Measurements from ENCODE around the gene TJAP1. TPM values are rescaled to one million over a fixed set of nuclear protein-coding genes. Genes with fewer than 3 reads are reported as not detected.
A peak's percentile ranks its signal among the peaks of the same experiment; 100 is the strongest.

Gene TJAP1
- total RNA-seq, 2 experiments from 2014 or later, result 36.5 to 41.8 TPM

- H3K36me3 Mint-ChIP-seq (ENCODE audit: low read depth), result no peaks in the 10 kb centered on the region
- H3K27ac Mint-ChIP-seq, result no peak overlapping the region
Observed at GRCh38 chr6:43469947-43470346, 7.4 kb upstream of the TJAP1 start.

GRCh38 chr6:43471399-43471798, 6.0 kb upstream of the TJAP1 start:
- POLR2A ChIA-PET, result no interaction called here
- CTCF ChIA-PET, result interaction anchor here (0.6 kb wide), 1 partner anchor 277 kb away, joined by 3 read pairs; no protein-coding TSS in a partner anchor
- H3K27me3 Mint-ChIP-seq, result peaks cover 17% of the 10 kb centered on the region
- H3K4me3 Mint-ChIP-seq, result no peak overlapping the region
- DNase-seq, result no peak
- H3K4me1 Mint-ChIP-seq, result no peaks in the 10 kb centered on the region
- no peak overlapping the region for H3K27ac Mint-ChIP-seq
- no peaks in the 10 kb centered on the region for H3K9me3 Mint-ChIP-seq
- no peaks in the 10 kb centered on the region for H3K36me3 Mint-ChIP-seq (ENCODE audit: low read depth)

More at GRCh38 chr6:43469947-43470346, 7.4 kb upstream of the TJAP1 start:
- no peak overlapping the region for H3K4me3 Mint-ChIP-seq
- POLR2A ChIA-PET, result interaction anchor here (0.6 kb wide), 1 partner anchor 7 kb away, joined by 3 read pairs; the partner anchor contains the start of gene TJAP1
- H3K4me1 Mint-ChIP-seq, result no peaks in the 10 kb centered on the region
- peaks cover 17% of the 10 kb centered on the region for H3K27me3 Mint-ChIP-seq
- CTCF ChIA-PET, result interaction anchor here (0.6 kb wide), 1 partner anchor 33 kb away, joined by 3 read pairs; no protein-coding TSS in a partner anchor
- no peaks in the 10 kb centered on the region for H3K9me3 Mint-ChIP-seq
- no peak for DNase-seq

- H3K4me3 Mint-ChIP-seq, result no peak overlapping the region
- no peak overlapping the region for H3K27ac Mint-ChIP-seq
- peaks cover 12% of the 10 kb centered on the region for H3K27me3 Mint-ChIP-seq
- peaks cover 2% of the 10 kb centered on the region for H3K36me3 Mint-ChIP-seq (ENCODE audit: low read depth)
- peaks cover 11% of the 10 kb centered on the region for H3K4me1 Mint-ChIP-seq
- DNase-seq, result no peak
- CTCF ChIA-PET, result interaction anchor here (1.4 kb wide), 1 partner anchor 9 kb away, joined by 3 read pairs; no protein-coding TSS in a partner anchor
- POLR2A ChIA-PET, result no interaction called here
- H3K9me3 Mint-ChIP-seq, result no peaks in the 10 kb centered on the region
Observed at GRCh38 chr6:43472515-43472914, 4.9 kb upstream of the TJAP1 start.

GRCh38 chr6:43475516-43475915, 1.9 kb upstream of the TJAP1 start:
- no peak for DNase-seq
- CTCF ChIA-PET, result no interaction called here
- no peak overlapping the region for H3K4me3 Mint-ChIP-seq
- peaks cover 36% of the 10 kb centered on the region for H3K4me1 Mint-ChIP-seq
- H3K36me3 Mint-ChIP-seq (ENCODE audit: low read depth), result peaks cover 6% of the 10 kb centered on the region
- POLR2A ChIA-PET, result no interaction called here
- H3K27ac Mint-ChIP-seq, result no peak overlapping the region
- H3K9me3 Mint-ChIP-seq, result no peaks in the 10 kb centered on the region
- H3K27me3 Mint-ChIP-seq, result peaks cover 4% of the 10 kb centered on the region

GRCh38 chr6:43476746-43477145, 624 bp upstream of the TJAP1 start:
- H3K9me3 Mint-ChIP-seq, result no peaks in the 10 kb centered on the region
- H3K36me3 Mint-ChIP-seq (ENCODE audit: low read depth), result peaks cover 8% of the 10 kb centered on the region
- H3K27ac Mint-ChIP-seq, result peak overlapping the region; percentile 71
- peaks cover 4% of the 10 kb centered on the region for H3K27me3 Mint-ChIP-seq
- peak overlapping the region; percentile 92 for H3K4me3 Mint-ChIP-seq
- peaks cover 41% of the 10 kb centered on the region for H3K4me1 Mint-ChIP-seq
- POLR2A ChIA-PET, result interaction anchor here (0.6 kb wide), 1 partner anchor 35 kb away, joined by 9 read pairs; no protein-coding TSS in a partner anchor
- CTCF ChIA-PET, result interaction anchor here (0.6 to 1.7 kb wide), 6 partner anchors 9 to 208 kb away, joined by 3 to 5 read pairs (median 4); no protein-coding TSS in a partner anchor
- no peak for DNase-seq

GRCh38 chr6:43478008-43478372, 620 bp downstream of the TJAP1 start:
- H3K4me1 Mint-ChIP-seq, result peaks cover 47% of the 10 kb centered on the region
- H3K27me3 Mint-ChIP-seq, result peaks cover 2% of the 10 kb centered on the region
- peaks cover 10% of the 10 kb centered on the region for H3K36me3 Mint-ChIP-seq (ENCODE audit: low read depth)
- peak overlapping the region; percentile 92 for H3K4me3 Mint-ChIP-seq
- peak overlapping the region; percentile 94 for H3K27ac Mint-ChIP-seq
- POLR2A ChIA-PET, result interaction anchor here (0.7 kb wide), 1 partner anchor 235 kb away, joined by 3 read pairs; the partner anchor contains the start of gene TTBK1
- H3K9me3 Mint-ChIP-seq, result no peaks in the 10 kb centered on the region
- DNase-seq, result no peak
- CTCF ChIA-PET, result interaction anchor here (0.8 to 1.1 kb wide), 3 partner anchors 10 to 30 kb away, joined by 3 to 5 read pairs (median 3); no protein-coding TSS in a partner anchor

GRCh38 chr6:43481075-43481474, 3.7 kb downstream of the TJAP1 start:
- H3K27me3 Mint-ChIP-seq, result no peaks in the 10 kb centered on the region
- DNase-seq, result no peak
- no peaks in the 10 kb centered on the region for H3K9me3 Mint-ChIP-seq
- H3K4me3 Mint-ChIP-seq, result no peak overlapping the region
- H3K27ac Mint-ChIP-seq, result no peak overlapping the region
- peaks cover 12% of the 10 kb centered on the region for H3K36me3 Mint-ChIP-seq (ENCODE audit: low read depth)
- CTCF ChIA-PET, result interaction anchor here (0.7 to 1.8 kb wide), 4 partner anchors 8 to 31 kb away, joined by 3 to 4 read pairs (median 3); no protein-coding TSS in a partner anchor
- POLR2A ChIA-PET, result no interaction called here
- peaks cover 47% of the 10 kb centered on the region for H3K4me1 Mint-ChIP-seq

- no peak overlapping the region for H3K27ac Mint-ChIP-seq
- CTCF ChIA-PET, result interaction anchor here (0.7 to 4.7 kb wide), 4 partner anchors 8 to 30 kb away, joined by 3 to 19 read pairs (median 3); no protein-coding TSS in a partner anchor
- POLR2A ChIA-PET, result no interaction called here
- no peak overlapping the region for H3K4me3 Mint-ChIP-seq
- H3K27me3 Mint-ChIP-seq, result no peaks in the 10 kb centered on the region
- DNase-seq, result no peak
- peaks cover 44% of the 10 kb centered on the region for H3K4me1 Mint-ChIP-seq
- peaks cover 12% of the 10 kb centered on the region for H3K36me3 Mint-ChIP-seq (ENCODE audit: low read depth)
- H3K9me3 Mint-ChIP-seq, result no peaks in the 10 kb centered on the region
Observed at GRCh38 chr6:43481591-43482236, 4.3 kb downstream of the TJAP1 start.

- H3K27me3 Mint-ChIP-seq, result no peaks in the 10 kb centered on the region
- H3K4me1 Mint-ChIP-seq, result peaks cover under 1% of the 10 kb centered on the region
- no peak overlapping the region for H3K4me3 Mint-ChIP-seq
- no peaks in the 10 kb centered on the region for H3K36me3 Mint-ChIP-seq (ENCODE audit: low read depth)
- H3K27ac Mint-ChIP-seq, result no peak overlapping the region
- POLR2A ChIA-PET, result no interaction called here
- H3K9me3 Mint-ChIP-seq, result no peaks in the 10 kb centered on the region
- CTCF ChIA-PET, result interaction anchor here (0.7 to 1.9 kb wide), 7 partner anchors 13 to 260 kb away, joined by 3 to 6 read pairs (median 3); partner anchors contain the start of gene DNPH1
- DNase-seq, result no peak
Observed at GRCh38 chr6:43488667-43489276, 11.4 kb downstream of the TJAP1 start.

GRCh38 chr6:43489277-43490072, 12.1 kb downstream of the TJAP1 start:
- Mint-ChIP-seq H3K9me3 (no peaks in the 10 kb centered on the region), H3K36me3 (ENCODE audit: low read depth) (no peaks in the 10 kb centered on the region), H3K4me1 (peaks cover 6% of the 10 kb centered on the region), H3K27me3 (no peaks in the 10 kb centered on the region), H3K4me3 (no peak overlapping the region), H3K27ac (no peak overlapping the region)
- DNase-seq, result no peak
- ChIA-PET CTCF (interaction anchor here (0.7 to 1.9 kb wide), 9 partner anchors 8 to 261 kb away, joined by 3 to 6 read pairs (median 3); partner anchors contain the start of genes DNPH1 and TJAP1), POLR2A (interaction anchor here (0.6 kb wide), 1 partner anchor 109 kb away, joined by 3 read pairs; no protein-coding TSS in a partner anchor)

- Mint-ChIP-seq H3K4me1 (peaks cover 15% of the 10 kb centered on the region), H3K27ac (no peak overlapping the region), H3K27me3 (no peaks in the 10 kb centered on the region), H3K9me3 (no peaks in the 10 kb centered on the region), H3K4me3 (no peak overlapping the region), H3K36me3 (ENCODE audit: low read depth) (no peaks in the 10 kb centered on the region)
- POLR2A ChIA-PET, result interaction anchor here (0.6 kb wide), 1 partner anchor 110 kb away, joined by 3 read pairs; no protein-coding TSS in a partner anchor
- CTCF ChIA-PET, result interaction anchor here (1.0 to 7.0 kb wide), 4 partner anchors 10 to 34 kb away, joined by 3 to 54 read pairs (median 4); partner anchors contain the start of genes LRRC73 and TJAP1
- no peak for DNase-seq
Observed at GRCh38 chr6:43490523-43490939, 13.2 kb downstream of the TJAP1 start.
